ENCODE data around the gene U2AF1L4. TPM values are rescaled to one million over a fixed set of nuclear protein-coding genes. Genes with fewer than 3 reads are reported as not detected.

The U2AF1L4 gene
- total and polyA plus RNA-seq, 7 donors = 12.7 to 53.5 (median 18.2) TPM

DNA sequence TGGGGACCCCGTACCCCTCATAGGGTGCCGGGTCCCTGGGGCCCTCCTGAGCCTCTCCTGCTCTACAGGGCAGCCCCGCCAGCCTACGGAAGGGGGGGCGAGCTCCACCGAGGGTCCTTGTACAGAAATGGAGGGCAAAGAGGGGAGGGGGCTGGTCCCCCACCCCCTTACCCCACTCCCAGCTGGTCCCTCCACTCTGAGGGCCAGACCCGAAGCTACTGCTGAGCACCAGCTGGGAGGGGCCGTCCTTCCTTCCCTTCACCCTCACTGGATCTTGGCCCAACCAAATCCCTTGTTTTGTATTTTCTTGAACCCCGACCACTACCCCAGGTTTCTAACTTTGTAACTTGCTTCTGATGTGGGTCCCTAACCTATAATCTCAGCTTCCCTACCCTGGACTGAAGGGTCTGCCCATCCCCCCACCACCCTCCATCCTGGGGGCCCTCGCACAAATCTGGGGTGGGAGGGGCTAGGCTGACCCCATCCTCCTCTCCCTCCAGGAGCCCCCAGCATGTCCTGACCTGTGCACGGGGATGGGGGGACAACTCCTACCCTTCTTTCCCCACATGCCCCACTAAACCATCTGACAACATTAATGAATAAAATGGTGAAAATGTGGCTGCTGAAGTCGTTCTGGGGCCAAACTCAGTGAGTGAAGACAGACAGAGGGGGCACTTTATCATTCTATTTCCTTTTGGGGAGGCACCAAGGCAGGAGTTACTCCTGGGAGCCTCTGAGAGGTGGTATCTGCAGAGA, 43.2 kb upstream of the U2AF1L4 start:
- peaks cover 0 to 10% (median 0%) of the 10 kb centered on the region in 4 donors for H3K36me3 ChIP-seq
- no peaks in the 10 kb centered on the region for H3K4me1 ChIP-seq
- no peaks in the 10 kb centered on the region for H3K9me3 ChIP-seq
- WGBS, 2 donors = 86 to 87% methylated on average over 12 of the region's 12 CpGs
- DNase-seq = no peak
- no peak overlapping the region for H3K4me3 ChIP-seq
- H3K27ac ChIP-seq = no peak overlapping the region
- no peak for TF ChIP-seq CTCF (IDR thresholded peaks at IDR 0.05)
- no peaks in the 10 kb centered on the region for H3K27me3 ChIP-seq
- intact Hi-C loops (cut with DNase I) = no loop called here

- no peaks in the 10 kb centered on the region for H3K9me3 ChIP-seq
- DNase-seq = no peak
- H3K36me3 ChIP-seq = peaks cover 0 to 14% (median 0%) of the 10 kb centered on the region in 4 donors
- H3K4me1 ChIP-seq = no peaks in the 10 kb centered on the region
- H3K27me3 ChIP-seq = no peaks in the 10 kb centered on the region
- WGBS, 2 donors = 92 to 95% methylated on average over 15 of the region's 15 CpGs
- TF ChIP-seq CTCF (IDR thresholded peaks at IDR 0.05) (no peak), POLR2A (IDR thresholded peaks at IDR 0.05) (no peak)
- no peak overlapping the region for H3K27ac ChIP-seq
- intact Hi-C loops (cut with DNase I) = no loop called here
- no peak overlapping the region for H3K4me3 ChIP-seq
Measured at GRCh38 chr19:35787227-35787799, 42.1 kb upstream of the U2AF1L4 start.

DNA sequence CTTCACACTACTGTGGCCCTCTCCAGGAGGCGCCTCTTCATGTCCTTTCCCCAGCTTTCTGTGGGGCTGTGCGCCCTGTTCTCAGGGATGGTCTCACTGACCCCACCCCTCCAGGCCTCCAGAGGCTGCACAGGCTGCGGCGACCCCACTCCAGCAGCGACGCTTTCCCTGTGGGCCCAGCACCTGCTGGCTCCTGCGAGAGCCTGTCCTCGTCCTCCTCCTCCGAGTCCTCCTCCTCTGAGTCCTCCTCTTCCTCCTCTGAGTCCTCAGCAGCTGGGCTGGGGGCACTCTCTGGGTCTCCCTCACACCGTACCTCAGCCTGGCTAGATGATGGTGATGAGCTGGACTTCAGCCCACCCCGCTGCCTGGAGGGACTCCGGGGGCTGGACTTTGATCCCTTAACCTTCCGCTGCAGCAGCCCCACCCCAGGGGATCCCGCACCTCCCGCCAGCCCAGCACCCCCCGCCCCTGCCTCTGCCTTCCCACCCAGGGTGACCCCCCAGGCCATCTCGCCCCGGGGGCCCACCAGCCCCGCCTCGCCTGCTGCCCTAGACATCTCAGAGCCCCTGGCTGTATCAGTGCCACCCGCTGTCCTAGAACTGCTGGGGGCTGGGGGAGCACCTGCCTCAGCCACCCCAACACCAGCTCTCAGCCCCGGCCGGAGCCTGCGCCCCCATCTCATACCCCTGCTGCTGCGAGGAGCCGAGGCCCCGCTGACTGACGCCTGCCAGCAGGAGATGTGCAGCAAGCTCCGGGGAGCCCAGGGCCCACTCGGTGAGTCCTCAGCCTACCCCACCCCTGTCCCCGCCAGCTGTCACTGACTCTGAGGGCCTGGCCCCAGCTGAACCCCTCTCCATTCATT, 41.3 kb upstream of the U2AF1L4 start:
- peaks cover 0 to 22% (median under 1%) of the 10 kb centered on the region in 4 donors for H3K36me3 ChIP-seq
- no peaks in the 10 kb centered on the region for H3K27me3 ChIP-seq
- no peak overlapping the region for H3K4me3 ChIP-seq
- no peaks in the 10 kb centered on the region for H3K4me1 ChIP-seq
- WGBS, 2 donors = 76 to 87% methylated on average over 31 of the region's 31 CpGs
- intact Hi-C loops (cut with DNase I) = no loop called here
- TF ChIP-seq POLR2A (IDR thresholded peaks at IDR 0.05) (no peak), EP300 (IDR thresholded peaks at IDR 0.05) (no peak), CTCF (IDR thresholded peaks at IDR 0.05) (no peak), POLR2AphosphoS5 (IDR thresholded peaks at IDR 0.05) (no peak)
- H3K27ac ChIP-seq = no peak overlapping the region
- no peak for DNase-seq
- H3K9me3 ChIP-seq = no peaks in the 10 kb centered on the region

DNA sequence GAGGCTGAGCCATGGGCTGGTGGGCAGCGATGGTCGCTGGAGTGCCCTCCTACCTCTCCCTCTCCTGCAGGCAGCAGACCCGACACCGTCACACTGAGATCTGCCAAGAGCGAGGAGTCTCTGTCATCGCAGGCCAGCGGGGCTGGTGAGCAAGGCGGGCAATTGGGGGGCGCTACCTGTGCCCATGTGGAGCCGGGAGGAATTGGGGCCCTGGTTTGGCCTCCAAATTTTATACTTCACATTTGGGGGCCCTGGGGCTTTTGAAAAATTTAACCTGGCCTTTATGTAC, 40.1 kb upstream of the U2AF1L4 start:
- H3K27ac ChIP-seq = no peak overlapping the region
- H3K9me3 ChIP-seq = no peaks in the 10 kb centered on the region
- peaks cover 9 to 34% (median 11%) of the 10 kb centered on the region in 4 donors for H3K36me3 ChIP-seq
- H3K4me3 ChIP-seq = no peak overlapping the region
- H3K27me3 ChIP-seq = no peaks in the 10 kb centered on the region
- 92 to 95% methylated on average over 10 of the region's 10 CpGs for WGBS, 2 donors
- no peaks in the 10 kb centered on the region for H3K4me1 ChIP-seq
- TF ChIP-seq POLR2A (IDR thresholded peaks at IDR 0.05) = no peak
- no peak for TF ChIP-seq CTCF (IDR thresholded peaks at IDR 0.05)
- TF ChIP-seq POLR2AphosphoS5 (IDR thresholded peaks at IDR 0.05) = no peak
- no peak for TF ChIP-seq EP300 (IDR thresholded peaks at IDR 0.05)
- DNase-seq = no peak
- intact Hi-C loops (cut with DNase I) = no loop called here

Data from sigmoid colon (tissue), 7 donors.